ENCODE results near the gene MCTP1.

The MCTP1 gene

DNA sequence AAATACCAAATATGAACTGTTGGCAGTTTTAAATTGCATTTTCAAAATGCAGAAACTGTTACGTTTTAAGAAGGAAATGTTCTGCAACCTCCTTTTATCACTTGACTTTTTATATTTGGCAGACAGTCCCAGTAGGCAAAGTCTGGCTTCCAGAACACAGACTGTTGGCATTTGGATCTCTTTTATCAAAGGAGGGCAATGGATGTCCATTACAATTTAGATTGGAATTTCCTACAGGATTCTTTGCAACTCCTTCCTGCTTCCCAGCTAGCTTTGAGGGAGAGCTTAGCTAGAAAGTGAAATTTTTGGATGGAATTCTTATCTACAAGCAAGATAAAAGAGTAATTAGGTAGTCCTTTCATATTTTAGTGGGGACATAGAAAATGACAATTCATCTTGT lies 523.8 kb downstream of the MCTP1 start:
- TF ChIP-seq, protein P1, sequence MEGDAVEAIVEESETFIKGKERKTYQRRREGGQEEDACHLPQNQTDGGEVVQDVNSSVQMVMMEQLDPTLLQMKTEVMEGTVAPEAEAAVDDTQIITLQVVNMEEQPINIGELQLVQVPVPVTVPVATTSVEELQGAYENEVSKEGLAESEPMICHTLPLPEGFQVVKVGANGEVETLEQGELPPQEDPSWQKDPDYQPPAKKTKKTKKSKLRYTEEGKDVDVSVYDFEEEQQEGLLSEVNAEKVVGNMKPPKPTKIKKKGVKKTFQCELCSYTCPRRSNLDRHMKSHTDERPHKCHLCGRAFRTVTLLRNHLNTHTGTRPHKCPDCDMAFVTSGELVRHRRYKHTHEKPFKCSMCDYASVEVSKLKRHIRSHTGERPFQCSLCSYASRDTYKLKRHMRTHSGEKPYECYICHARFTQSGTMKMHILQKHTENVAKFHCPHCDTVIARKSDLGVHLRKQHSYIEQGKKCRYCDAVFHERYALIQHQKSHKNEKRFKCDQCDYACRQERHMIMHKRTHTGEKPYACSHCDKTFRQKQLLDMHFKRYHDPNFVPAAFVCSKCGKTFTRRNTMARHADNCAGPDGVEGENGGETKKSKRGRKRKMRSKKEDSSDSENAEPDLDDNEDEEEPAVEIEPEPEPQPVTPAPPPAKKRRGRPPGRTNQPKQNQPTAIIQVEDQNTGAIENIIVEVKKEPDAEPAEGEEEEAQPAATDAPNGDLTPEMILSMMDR (IDR thresholded peaks at IDR 0.05; ENCODE audit: extremely low read depth, missing control alignments) = no peak
- no peak for DNase-seq (ENCODE audit: low spot score)

DNA sequence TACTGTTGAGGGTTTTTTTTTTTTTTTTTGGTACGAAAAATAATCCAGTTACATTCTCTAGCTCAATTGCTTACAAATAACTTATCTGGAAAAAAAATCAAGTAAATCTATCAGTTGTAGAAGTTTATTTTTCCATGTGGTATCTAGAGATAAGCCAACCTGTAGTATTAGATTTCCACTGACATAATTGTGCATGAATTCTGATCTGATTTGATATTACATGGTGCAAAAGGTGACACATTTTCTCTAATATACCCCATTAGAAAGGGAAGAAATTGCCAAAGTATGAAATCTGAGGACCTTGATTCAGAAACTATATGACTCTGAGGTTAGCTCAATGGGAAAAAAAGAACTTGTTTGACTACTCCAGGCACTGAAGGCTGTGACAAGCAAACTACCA lies 524.9 kb downstream of the MCTP1 start:
- TF ChIP-seq, protein P1 (IDR thresholded peaks at IDR 0.05; ENCODE audit: extremely low read depth, missing control alignments) = no peak
- DNase-seq (ENCODE audit: low spot score) = no peak

DNA sequence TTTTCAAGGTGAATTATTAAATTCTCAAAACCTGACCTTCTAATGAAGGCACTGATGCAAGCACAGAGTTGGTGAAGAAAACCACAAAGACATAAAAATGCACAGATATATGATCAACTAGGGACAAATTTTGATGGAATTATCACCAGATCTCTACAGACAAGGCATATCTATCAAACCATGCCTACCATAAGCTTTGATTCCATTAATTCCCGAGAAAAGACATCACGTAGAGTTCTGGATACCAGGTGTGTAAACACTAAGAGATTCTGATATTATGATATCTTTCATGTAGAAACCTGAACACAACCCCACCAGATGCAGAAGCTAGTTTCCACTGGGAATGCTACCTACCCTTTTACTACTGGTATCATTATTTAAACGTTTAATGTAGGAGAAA lies 525.9 kb downstream of the MCTP1 start:
- DNase-seq (ENCODE audit: low spot score) = no peak
- TF ChIP-seq, protein P1 (IDR thresholded peaks at IDR 0.05; ENCODE audit: extremely low read depth, missing control alignments) = no peak

DNA sequence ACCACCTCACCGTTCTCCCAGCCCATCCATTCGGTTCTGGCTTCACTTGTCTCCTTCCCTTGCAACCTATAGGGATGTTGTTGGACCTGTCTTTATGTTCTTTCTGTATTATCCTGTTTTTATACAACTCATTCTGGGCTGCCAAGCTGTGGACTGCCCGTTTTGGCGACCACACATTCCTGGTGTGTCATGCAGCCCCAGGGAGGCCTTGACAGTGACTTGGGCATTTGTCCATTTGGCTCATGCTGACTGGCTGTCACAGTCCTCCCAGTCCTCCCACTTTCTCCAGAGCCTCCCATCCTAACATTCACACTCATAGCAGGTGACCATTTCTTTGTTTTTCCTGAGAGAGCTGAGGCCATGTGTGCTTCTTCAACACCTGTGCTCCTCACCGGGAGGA lies 530.1 kb downstream of the MCTP1 start:
- TF ChIP-seq, protein P1 (IDR thresholded peaks at IDR 0.05; ENCODE audit: extremely low read depth, missing control alignments) = no peak
- no peak for DNase-seq (ENCODE audit: low spot score)

DNA sequence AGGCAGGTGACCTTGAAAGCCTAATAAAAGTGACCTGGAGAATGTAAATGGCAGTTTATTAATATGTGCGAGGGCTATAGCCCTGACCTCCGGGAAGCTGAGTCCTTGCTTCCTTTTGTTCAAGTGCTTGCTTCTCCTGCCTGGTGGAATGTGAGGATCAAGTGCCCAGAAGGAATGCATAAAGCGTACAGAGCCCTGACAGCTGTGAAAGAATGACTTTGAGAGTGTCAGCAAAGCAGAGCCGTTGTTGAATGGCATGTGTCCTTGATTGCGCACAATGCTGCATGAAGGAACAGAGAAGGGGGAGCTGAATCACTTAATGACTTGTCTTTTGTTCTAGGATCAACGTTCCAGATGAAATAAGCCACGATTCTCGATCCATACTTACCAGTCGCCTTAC lies 533.4 kb downstream of the MCTP1 start:
- TF ChIP-seq, protein P1 (IDR thresholded peaks at IDR 0.05; ENCODE audit: extremely low read depth, missing control alignments) = no peak
- no peak for DNase-seq (ENCODE audit: low spot score)

DNA sequence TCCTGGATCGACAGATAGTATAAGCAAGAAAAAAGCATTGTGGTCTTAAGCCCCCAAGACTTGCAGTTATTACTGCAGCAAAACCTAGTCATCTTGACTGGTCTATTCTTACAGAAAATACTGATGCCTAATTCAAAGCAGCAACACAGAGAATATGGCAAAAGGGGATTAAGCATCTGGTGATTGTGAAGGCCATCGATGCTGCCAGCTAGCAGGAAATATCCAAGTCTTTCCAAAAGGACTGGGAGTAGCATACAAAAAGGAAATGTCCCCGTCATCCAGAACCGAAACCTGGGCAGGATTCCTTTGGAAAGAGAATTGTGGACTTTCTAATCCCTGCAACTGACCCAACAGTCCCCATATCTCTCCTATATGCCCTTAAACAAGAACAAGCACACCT lies 534.2 kb downstream of the MCTP1 start:
- DNase-seq (ENCODE audit: low spot score) = no peak
- TF ChIP-seq, protein P1 (IDR thresholded peaks at IDR 0.05; ENCODE audit: extremely low read depth, missing control alignments) = no peak

DNA sequence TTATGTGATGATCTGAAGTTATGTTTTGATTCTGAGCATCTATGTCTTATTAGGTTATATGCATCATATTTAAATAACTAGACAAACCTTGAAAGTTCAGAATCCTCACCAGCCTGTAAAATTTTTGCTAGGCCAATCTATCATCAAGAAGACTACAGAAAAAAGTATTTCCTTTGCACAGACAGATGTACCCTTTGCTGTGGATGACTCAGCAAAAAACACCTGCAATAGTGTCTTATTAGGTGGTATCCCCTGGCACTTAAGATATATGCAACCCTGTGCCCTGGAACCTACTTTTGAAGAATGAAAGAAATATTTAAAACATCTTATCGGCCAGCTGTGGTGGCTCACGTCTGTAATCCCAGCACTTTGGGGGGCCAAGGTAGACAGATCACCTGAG lies 535.9 kb downstream of the MCTP1 start:
- no peak for DNase-seq (ENCODE audit: low spot score)
- TF ChIP-seq, protein P1 (IDR thresholded peaks at IDR 0.05; ENCODE audit: extremely low read depth, missing control alignments) = no peak

Measured in GM20000 (cell line).